ENCODE results near the gene MYBPHL. TPM values are rescaled to one million over a fixed set of nuclear protein-coding genes. Genes with fewer than 3 reads are reported as not detected.

Gene MYBPHL
- polyA plus RNA-seq, 1 experiment: not detected

DNA sequence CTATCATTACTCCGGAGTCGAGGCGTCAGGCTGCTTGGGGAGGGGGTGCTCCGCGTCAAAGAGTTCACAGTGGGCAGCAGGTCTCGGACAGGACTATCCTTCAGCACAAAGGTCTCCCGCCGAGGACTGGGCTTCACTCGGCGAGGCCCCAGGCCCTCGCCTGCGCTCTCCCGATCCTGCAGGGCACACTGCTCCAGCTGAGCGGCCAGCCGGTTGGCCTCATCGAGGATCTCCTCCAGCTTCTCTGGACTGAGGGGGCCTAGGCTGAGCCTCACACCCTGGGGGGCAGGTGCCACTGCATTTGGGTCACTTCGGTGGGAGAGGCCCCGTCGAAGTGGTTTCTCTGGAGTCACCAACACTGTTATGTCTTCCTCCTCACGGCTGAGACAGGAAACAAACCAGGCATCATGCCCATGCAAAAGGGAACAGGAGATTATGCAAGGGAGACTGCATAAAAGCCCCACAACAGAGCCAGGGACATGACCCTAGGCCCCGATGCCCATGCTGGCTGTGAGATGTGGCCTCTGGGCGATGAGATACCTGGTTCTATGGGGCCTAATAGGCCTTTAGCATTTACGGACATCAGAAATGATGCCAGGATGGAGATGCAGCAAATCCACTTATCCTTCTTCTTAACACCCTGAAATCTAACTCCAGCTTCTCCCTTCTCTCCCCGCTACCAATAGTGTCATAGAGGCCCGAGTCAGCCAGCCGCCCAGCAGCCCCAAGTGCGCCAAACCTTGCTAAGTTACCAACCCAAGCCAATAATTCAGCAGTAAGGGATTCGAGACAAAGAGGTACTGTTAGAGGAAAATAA, 24.9 kb downstream of the MYBPHL start:
- H3K27ac ChIP-seq (ENCODE audit: low read depth, low read length): peak overlapping the region; percentile 31
- DNase-seq (ENCODE audit: low read depth, low spot score): no peak
- ChIA-PET POLR2A (interaction anchor here (0.6 to 1.8 kb wide), 4 partner anchors 15 to 116 kb away, joined by 3 to 9 read pairs (median 4); partner anchors contain the start of gene SORT1), CTCF (interaction anchor here (0.7 to 3.0 kb wide), 5 partner anchors 18 to 251 kb away, joined by 3 to 23 read pairs (median 4); partner anchors contain the start of gene SORT1)
- H3K9me3 ChIP-seq (ENCODE audit: control insufficient read depth, insufficient read depth, low read length): no peaks in the 10 kb centered on the region
- no peaks in the 10 kb centered on the region for H3K27me3 ChIP-seq (ENCODE audit: control insufficient read depth, insufficient read depth, low read length)
- H3K4me3 ChIP-seq (ENCODE audit: low read depth, low read length): peak overlapping the region; percentile 93
- TF ChIP-seq, protein P1, sequence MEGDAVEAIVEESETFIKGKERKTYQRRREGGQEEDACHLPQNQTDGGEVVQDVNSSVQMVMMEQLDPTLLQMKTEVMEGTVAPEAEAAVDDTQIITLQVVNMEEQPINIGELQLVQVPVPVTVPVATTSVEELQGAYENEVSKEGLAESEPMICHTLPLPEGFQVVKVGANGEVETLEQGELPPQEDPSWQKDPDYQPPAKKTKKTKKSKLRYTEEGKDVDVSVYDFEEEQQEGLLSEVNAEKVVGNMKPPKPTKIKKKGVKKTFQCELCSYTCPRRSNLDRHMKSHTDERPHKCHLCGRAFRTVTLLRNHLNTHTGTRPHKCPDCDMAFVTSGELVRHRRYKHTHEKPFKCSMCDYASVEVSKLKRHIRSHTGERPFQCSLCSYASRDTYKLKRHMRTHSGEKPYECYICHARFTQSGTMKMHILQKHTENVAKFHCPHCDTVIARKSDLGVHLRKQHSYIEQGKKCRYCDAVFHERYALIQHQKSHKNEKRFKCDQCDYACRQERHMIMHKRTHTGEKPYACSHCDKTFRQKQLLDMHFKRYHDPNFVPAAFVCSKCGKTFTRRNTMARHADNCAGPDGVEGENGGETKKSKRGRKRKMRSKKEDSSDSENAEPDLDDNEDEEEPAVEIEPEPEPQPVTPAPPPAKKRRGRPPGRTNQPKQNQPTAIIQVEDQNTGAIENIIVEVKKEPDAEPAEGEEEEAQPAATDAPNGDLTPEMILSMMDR (IDR thresholded peaks at IDR 0.05; ENCODE audit: low read depth, low read length): no peak

DNA sequence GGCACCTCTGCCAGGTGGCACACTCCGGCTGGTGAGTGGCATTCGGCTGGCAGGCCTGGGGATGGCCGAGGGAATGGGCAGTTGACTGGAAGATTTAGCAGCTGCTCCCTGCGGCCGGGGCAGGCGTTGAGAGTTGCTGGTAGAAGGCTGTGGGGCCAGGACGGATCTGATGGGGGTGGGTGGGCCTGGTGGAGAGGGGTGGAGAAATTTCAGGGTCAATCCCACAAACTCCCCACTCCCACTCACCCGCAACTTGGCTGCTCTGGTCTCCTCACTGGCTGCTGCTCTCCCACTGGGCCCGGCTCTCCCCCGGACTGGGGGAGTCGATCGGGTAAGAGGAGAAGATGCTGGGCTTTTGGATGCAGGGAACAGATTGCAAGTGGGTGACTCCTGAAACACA, 25.9 kb downstream of the MYBPHL start:
- DNase-seq (ENCODE audit: low read depth, low spot score): no peak
- TF ChIP-seq, protein P1 (IDR thresholded peaks at IDR 0.05; ENCODE audit: low read depth, low read length): no peak
- Histone ChIP-seq H3K27ac (ENCODE audit: low read depth, low read length) (no peak overlapping the region), H3K27me3 (ENCODE audit: control insufficient read depth, insufficient read depth, low read length) (no peaks in the 10 kb centered on the region), H3K4me3 (ENCODE audit: low read depth, low read length) (no peak overlapping the region), H3K9me3 (ENCODE audit: control insufficient read depth, insufficient read depth, low read length) (no peaks in the 10 kb centered on the region)
- ChIA-PET CTCF (interaction anchor here (1.0 to 3.0 kb wide), 2 partner anchors 17 to 118 kb away, joined by 3 to 23 read pairs; partner anchors contain the start of gene SORT1), POLR2A (no interaction called here)

DNA sequence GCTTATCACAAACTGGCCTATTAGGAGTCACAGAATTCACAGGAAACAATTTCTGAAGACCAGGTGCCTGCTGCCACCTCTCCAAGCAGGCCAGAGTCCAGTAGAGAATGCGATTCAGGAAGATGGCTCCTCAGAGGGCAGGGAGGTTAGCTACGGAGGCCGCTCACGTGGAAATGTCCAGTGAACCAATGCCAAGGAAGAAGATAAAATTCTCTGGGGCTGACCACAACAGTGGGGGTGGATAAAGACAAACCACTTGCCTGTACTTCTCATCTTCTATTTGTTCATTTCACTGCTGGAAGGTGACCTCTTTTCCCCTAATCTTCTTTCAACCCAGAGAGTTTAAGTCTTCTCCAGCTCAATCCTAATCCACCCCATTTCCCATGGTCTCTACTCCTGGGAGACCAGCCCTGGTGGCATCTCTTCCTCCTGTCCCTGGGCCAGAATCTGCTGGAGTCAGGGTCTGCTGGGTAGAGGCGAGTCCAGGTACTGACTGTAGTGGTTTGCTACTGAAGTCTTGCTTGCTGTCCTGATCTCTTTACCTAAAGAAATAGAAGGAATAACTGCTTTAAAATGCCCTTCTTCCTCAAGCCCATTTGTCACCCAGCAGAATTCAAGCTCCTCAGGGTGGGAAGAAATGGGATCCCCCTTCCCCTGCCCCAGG, 27.1 kb downstream of the MYBPHL start:
- Histone ChIP-seq H3K27ac (ENCODE audit: low read depth, low read length) (no peak overlapping the region), H3K9me3 (ENCODE audit: control insufficient read depth, insufficient read depth, low read length) (no peaks in the 10 kb centered on the region), H3K27me3 (ENCODE audit: control insufficient read depth, insufficient read depth, low read length) (no peaks in the 10 kb centered on the region), H3K4me3 (ENCODE audit: low read depth, low read length) (no peak overlapping the region)
- CTCF ChIA-PET: interaction anchor here (1.2 to 5.3 kb wide), 3 partner anchors 16 to 252 kb away, joined by 3 to 119 read pairs (median 5); partner anchors contain the start of gene SORT1
- TF ChIP-seq, protein P1 (IDR thresholded peaks at IDR 0.05; ENCODE audit: low read depth, low read length): no peak
- no peak for DNase-seq (ENCODE audit: low read depth, low spot score)
- POLR2A ChIA-PET: no interaction called here

DNA sequence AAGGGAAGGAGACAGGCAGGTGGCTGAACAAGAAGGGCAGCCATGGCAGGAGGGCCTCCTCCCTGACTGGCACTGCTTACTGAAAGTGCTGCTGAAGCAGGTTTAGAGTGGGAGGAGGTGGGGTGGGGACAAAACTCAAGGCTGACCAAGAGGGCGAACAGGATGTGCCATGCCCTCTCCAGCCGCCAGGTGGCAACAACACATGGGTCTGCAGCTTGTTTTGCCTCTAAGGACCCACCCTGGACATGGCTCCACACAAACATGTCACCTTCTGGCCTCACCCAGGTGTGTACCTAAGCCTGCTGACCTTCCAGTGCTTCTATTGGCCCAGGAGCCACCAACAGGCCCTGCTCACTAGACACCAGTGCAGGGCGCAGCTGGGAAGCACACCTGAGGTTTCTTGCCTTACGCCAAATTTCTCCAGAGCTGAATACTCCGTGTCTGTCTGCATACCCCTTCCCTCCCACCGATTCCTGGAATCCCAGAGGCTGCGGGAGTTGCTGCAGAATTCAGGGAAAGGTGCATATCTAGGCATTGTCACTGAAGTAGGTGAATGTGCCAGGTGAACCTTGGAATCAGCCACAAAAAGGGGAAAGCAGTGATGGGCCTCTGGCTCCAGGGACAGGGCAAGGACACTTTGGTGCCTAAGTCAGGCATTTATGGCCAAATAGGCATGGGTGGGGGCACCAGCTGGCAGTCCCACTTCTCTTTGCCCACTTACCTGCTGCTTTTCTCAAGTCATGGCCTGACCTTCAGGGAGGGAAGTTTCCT, 29.2 kb downstream of the MYBPHL start:
- TF ChIP-seq, protein P1 (IDR thresholded peaks at IDR 0.05; ENCODE audit: low read depth, low read length): peak; percentile 89
- CTCF ChIA-PET: interaction anchor here (0.5 to 5.3 kb wide), 25 partner anchors 11 to 255 kb away, joined by 3 to 119 read pairs (median 4); partner anchors contain the start of genes CYB561D1, PSMA5 and SORT1
- H3K4me3 ChIP-seq (ENCODE audit: low read depth, low read length): no peak overlapping the region
- H3K27me3 ChIP-seq (ENCODE audit: control insufficient read depth, insufficient read depth, low read length): no peaks in the 10 kb centered on the region
- peak overlapping the region; percentile 31 for H3K27ac ChIP-seq (ENCODE audit: low read depth, low read length)
- no peak for DNase-seq (ENCODE audit: low read depth, low spot score)
- H3K9me3 ChIP-seq (ENCODE audit: control insufficient read depth, insufficient read depth, low read length): no peaks in the 10 kb centered on the region
- POLR2A ChIA-PET: interaction anchor here (0.6 to 1.0 kb wide), 2 partner anchors 94 to 121 kb away, joined by 3 to 4 read pairs; no protein-coding TSS in a partner anchor
